ENCODE results near the gene NUP155.

NUP155 gene

DNA sequence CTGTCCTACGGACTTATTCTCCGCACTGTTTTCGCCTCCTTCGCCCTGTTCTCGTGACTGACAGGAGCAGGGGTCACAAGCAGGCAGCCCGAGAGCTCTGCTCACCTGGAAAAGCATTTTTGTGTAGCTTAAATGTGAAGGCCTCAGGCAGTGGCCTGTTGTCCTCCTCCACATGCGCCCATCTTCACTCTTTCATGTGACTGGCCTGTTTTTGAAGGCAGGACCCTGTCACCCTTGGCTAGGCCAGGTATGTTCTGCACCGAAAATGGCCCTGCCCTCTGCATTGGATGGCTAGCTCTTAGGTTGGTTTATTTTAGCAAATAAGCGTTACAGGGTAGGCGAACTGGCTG lies 121.1 kb downstream of the NUP155 start:
- TF ChIP-seq, protein P1, sequence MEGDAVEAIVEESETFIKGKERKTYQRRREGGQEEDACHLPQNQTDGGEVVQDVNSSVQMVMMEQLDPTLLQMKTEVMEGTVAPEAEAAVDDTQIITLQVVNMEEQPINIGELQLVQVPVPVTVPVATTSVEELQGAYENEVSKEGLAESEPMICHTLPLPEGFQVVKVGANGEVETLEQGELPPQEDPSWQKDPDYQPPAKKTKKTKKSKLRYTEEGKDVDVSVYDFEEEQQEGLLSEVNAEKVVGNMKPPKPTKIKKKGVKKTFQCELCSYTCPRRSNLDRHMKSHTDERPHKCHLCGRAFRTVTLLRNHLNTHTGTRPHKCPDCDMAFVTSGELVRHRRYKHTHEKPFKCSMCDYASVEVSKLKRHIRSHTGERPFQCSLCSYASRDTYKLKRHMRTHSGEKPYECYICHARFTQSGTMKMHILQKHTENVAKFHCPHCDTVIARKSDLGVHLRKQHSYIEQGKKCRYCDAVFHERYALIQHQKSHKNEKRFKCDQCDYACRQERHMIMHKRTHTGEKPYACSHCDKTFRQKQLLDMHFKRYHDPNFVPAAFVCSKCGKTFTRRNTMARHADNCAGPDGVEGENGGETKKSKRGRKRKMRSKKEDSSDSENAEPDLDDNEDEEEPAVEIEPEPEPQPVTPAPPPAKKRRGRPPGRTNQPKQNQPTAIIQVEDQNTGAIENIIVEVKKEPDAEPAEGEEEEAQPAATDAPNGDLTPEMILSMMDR (IDR thresholded peaks at IDR 0.05), result no peak

- TF ChIP-seq, protein P1 (IDR thresholded peaks at IDR 0.05), result no peak
Observed at GRCh38 chr5:37248970-37249814, 121.7 kb downstream of the NUP155 start, which contains the start of gene CPLANE1. TSS of gene CPLANE1 (minus strand) at chr5:37249376. CDS start at chr5:37247698, 1,678 bp downstream.

- TF ChIP-seq, protein P1 (IDR thresholded peaks at IDR 0.05), result no peak
Observed at GRCh38 chr5:37248421-37248969, 122.4 kb downstream of the NUP155 start.

GRCh38 chr5:37247496-37247895 lies 123.4 kb downstream of the NUP155 start:
- TF ChIP-seq, protein P1 (IDR thresholded peaks at IDR 0.05), result no peak

- TF ChIP-seq, protein P1 (IDR thresholded peaks at IDR 0.05), result no peak
Observed at GRCh38 chr5:37247036-37247435, 123.9 kb downstream of the NUP155 start.
